ENCODE data around the gene LRRC8B. TPM values are rescaled to one million over a fixed set of nuclear protein-coding genes. Genes with fewer than 3 reads are reported as not detected.

The LRRC8B gene
- total RNA-seq, 2 donors from 2014 or later: 12.1 to 24.0 TPM

DNA sequence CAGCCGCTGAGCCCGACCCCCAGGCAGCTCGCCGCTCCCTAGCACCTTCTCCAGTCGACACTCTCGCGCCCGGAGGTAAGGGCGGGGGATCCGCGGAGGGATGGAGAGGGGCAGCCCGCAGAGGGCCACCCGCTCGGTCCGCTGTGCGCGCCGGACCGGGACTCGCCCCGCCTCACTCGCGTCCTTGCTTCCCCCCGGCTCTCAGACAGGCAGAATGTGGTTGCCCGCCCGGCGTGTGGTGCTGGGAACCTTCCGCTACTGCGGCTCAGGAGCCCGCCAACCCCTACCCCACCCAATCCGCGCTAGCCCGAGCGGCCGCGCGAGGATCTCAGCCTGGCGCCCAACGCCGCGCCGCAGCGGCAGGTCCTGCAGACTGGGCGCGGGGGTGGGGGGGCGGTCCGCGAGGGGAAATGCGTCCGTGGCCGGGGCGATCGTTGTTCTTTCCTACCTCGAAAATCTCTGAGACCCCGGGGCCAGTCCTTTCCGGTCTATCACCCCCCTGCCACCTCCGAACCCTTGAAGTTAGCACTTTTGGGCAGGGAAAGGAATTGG is 108.7 kb downstream of the LRRC8B start:
- no peaks in the 10 kb centered on the region for H3K9me3 ChIP-seq (ENCODE audit: control insufficient read depth, low read length, poor library complexity, severe bottlenecking)
- H3K4me1 Mint-ChIP-seq: peaks cover 58% of the 10 kb centered on the region
- peak; percentile 53 to 56 (median 55) for DNase-seq
- peak overlapping the region; percentile 96 for H3K4me3 Mint-ChIP-seq
- no peaks in the 10 kb centered on the region for H3K27me3 Mint-ChIP-seq
- ATAC-seq: peak; percentile 45
- H3K36me3 Mint-ChIP-seq (ENCODE audit: low read depth): peaks cover 4% of the 10 kb centered on the region
- H3K27ac Mint-ChIP-seq: peak overlapping the region; percentile 93

DNA sequence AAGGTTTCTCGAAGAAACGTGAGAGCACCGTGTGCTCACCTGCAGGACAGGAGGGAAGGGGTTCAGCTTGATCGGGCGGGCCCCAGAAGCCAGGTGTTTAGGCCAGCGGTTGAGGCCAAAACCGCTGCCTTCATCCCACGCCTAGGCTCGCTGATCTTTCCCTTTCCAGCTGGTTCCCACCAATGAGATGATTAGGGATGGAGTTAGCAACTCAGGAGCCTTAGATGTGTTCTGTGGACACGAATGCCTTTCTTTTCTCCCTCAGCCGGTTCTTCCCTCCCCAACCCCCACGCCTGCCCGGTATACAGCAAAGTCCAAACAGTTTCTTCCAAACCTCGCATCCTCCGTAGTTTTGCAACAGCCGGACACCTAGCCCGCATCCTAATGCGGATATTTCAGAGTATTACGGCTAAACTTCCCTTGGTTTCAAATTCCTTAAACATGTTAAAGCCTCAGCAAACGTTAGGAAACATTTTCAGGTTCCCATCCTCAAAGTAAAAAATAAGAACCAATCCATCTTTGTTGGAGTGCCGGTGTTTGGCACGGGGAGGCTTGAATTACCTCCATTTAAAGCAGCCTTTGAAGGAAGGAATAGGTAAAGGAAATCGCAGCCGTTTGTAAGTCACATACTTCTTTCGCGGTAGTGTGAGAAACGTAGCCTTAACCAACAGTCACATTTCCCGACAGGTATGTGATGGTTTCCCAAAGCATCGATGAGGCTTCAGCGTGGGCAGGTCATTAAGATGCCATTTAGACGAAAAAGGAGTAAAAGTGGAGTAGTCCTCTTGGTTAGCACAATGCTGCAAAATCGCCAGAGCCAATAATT is 109.4 kb downstream of the LRRC8B start:
- Mint-ChIP-seq H3K27ac (peak overlapping the region; percentile 93), H3K36me3 (ENCODE audit: low read depth) (peaks cover 4% of the 10 kb centered on the region), H3K4me3 (peak overlapping the region; percentile 96), H3K4me1 (peaks cover 55% of the 10 kb centered on the region), H3K27me3 (no peaks in the 10 kb centered on the region)
- DNase-seq (no peak), ATAC-seq (no peak)
- no peaks in the 10 kb centered on the region for H3K9me3 ChIP-seq (ENCODE audit: control insufficient read depth, low read length, poor library complexity, severe bottlenecking)

DNA sequence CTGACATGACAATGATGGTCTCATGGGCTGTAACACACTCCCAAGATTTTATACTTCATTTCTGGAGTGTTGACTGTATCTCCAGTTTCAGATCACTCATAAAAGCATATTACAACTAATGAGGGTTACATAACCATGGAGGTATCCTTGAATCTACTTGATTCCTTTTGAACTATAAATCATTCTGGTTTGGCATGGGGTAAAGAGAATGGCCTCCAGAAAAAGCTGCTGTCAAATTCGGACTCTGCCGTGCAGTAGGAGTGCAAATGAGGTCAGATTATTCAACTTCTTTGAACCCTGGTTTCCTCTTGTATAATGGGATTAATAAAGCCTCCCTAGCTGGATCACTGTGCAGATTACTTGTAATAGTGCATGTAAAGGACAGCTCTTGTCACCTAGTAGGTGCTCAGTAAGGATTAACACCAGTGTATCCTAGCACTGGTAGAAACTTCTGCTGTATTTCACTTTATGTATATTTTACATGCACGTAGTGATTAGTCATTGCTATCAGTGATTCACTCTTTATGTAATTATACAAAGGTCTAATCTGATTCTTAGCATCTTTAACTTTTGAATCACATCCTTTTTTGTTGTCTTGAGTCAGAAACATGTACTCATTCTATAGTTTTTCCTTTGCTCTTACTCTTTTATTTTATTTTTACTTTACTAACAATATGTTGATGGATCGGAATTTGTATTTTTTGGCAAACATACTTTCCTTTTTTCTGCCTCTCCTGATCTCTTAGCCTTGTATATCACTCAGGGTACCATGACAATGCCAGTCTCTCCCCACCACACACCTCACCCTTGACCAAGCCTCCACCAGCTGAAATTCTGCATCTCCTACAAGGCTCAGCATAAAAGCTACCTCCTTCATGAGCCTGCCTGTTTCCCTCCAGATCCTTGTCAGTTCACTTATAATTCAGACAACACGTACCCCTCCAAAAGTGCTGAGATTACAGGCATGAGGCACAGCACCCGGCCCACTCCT is 111.5 kb downstream of the LRRC8B start:
- no peaks in the 10 kb centered on the region for H3K9me3 ChIP-seq (ENCODE audit: control insufficient read depth, low read length, poor library complexity, severe bottlenecking)
- H3K4me1 Mint-ChIP-seq: peaks cover 53% of the 10 kb centered on the region
- peaks cover 4% of the 10 kb centered on the region for H3K36me3 Mint-ChIP-seq (ENCODE audit: low read depth)
- H3K27me3 Mint-ChIP-seq: no peaks in the 10 kb centered on the region
- peak overlapping the region; percentile 83 for H3K4me3 Mint-ChIP-seq
- no peak for DNase-seq
- no peak for ATAC-seq
- peak overlapping the region; percentile 93 for H3K27ac Mint-ChIP-seq

DNA sequence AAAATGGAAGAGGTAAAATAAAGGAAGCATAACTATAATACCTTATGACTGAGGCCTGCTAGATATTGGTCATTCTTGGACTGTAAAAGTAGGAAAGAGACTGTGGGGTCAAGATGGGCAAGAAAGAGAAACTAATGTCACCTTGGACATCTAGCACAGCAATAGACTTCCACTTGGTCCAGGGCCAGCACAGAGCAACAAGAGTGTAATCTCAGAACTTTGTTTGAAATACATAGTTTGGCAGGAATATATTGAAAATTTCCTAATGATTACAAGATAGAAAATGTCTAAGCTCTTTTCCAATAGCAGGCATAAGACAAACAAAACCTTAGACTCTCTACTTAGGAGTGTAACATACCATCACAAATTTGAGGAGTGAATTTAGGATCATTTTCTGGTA is 112.9 kb downstream of the LRRC8B start:
- no peaks in the 10 kb centered on the region for H3K27me3 Mint-ChIP-seq
- ATAC-seq (no peak), DNase-seq (no peak)
- H3K36me3 Mint-ChIP-seq (ENCODE audit: low read depth): peaks cover 4% of the 10 kb centered on the region
- peaks cover 55% of the 10 kb centered on the region for H3K4me1 Mint-ChIP-seq
- peak overlapping the region; percentile 69 for H3K4me3 Mint-ChIP-seq
- no peaks in the 10 kb centered on the region for H3K9me3 ChIP-seq (ENCODE audit: control insufficient read depth, low read length, poor library complexity, severe bottlenecking)
- H3K27ac Mint-ChIP-seq: peak overlapping the region; percentile 93

DNA sequence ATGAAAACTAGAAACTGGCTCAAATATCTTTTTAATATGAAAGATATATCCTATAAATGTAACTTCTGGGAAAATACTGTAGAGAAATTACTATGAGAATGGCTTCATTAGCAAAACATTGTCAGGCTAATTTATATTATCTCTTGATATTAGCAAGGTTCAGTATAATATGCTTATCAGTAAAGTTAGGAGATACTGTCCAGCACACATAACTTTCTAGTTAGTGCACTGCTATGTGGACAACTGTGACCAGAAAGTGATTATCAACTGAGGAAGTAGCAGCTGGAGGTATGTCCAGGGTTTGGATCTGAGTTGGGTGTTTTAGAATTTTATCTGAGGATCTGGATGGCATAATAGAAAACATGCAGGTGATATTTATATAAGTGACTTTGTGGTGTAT is 115.8 kb downstream of the LRRC8B start:
- H3K4me3 Mint-ChIP-seq: peak overlapping the region; percentile 52
- peaks cover 58% of the 10 kb centered on the region for H3K4me1 Mint-ChIP-seq
- H3K27ac Mint-ChIP-seq: peak overlapping the region; percentile 75
- no peak for ATAC-seq
- no peaks in the 10 kb centered on the region for H3K27me3 Mint-ChIP-seq
- peaks cover 6% of the 10 kb centered on the region for H3K36me3 Mint-ChIP-seq (ENCODE audit: low read depth)
- DNase-seq: no peak
- H3K9me3 ChIP-seq (ENCODE audit: control insufficient read depth, low read length, poor library complexity, severe bottlenecking): no peaks in the 10 kb centered on the region

DNA sequence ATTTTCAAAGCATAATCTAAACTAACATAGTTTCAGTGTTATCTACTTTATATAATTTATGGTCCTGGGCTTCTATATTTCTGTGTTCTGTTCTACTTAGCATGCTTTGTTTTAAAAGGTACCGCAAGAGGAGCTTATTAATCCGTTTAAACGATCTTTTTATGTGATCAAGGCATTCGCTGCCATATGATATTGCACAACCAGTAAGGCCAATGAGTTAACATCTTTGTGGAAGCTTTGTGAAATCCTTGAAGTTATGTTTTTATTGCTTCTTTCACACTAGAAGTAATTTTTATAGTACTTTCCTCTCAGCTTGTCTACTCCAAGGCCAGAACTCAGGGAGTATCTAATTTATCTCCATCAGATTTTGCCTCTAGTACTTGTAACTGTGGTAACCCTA is 117.2 kb downstream of the LRRC8B start:
- H3K4me1 Mint-ChIP-seq: peaks cover 47% of the 10 kb centered on the region
- no peaks in the 10 kb centered on the region for H3K9me3 ChIP-seq (ENCODE audit: control insufficient read depth, low read length, poor library complexity, severe bottlenecking)
- no peaks in the 10 kb centered on the region for H3K27me3 Mint-ChIP-seq
- no peak for ATAC-seq
- H3K36me3 Mint-ChIP-seq (ENCODE audit: low read depth): peaks cover 6% of the 10 kb centered on the region
- DNase-seq: no peak
- peak overlapping the region; percentile 0 for H3K27ac Mint-ChIP-seq
- H3K4me3 Mint-ChIP-seq: no peak overlapping the region

DNA sequence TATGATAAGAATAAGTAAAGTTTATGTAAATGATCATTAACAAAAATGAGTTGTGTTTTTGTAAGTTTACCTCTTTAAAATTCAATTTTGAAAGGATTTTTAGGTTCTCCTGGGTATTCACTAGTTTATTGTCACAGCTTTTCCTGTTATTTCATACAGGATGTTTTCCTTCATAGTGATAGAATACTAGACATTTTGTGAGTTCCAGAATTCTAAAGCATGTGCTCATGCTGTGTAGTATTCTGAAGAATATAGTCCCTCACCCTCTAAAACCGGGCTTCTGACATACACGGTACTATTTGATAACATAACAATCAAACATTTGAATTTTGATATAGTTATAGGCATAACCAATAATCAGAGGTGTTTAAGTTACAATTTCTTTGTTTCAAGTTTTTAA is 118.9 kb downstream of the LRRC8B start:
- Mint-ChIP-seq H3K27ac (peak overlapping the region; percentile 0), H3K27me3 (no peaks in the 10 kb centered on the region), H3K36me3 (ENCODE audit: low read depth) (peaks cover 3% of the 10 kb centered on the region), H3K4me3 (no peak overlapping the region), H3K4me1 (peaks cover 35% of the 10 kb centered on the region)
- no peaks in the 10 kb centered on the region for H3K9me3 ChIP-seq (ENCODE audit: control insufficient read depth, low read length, poor library complexity, severe bottlenecking)
- no peak for ATAC-seq
- DNase-seq: no peak

DNA sequence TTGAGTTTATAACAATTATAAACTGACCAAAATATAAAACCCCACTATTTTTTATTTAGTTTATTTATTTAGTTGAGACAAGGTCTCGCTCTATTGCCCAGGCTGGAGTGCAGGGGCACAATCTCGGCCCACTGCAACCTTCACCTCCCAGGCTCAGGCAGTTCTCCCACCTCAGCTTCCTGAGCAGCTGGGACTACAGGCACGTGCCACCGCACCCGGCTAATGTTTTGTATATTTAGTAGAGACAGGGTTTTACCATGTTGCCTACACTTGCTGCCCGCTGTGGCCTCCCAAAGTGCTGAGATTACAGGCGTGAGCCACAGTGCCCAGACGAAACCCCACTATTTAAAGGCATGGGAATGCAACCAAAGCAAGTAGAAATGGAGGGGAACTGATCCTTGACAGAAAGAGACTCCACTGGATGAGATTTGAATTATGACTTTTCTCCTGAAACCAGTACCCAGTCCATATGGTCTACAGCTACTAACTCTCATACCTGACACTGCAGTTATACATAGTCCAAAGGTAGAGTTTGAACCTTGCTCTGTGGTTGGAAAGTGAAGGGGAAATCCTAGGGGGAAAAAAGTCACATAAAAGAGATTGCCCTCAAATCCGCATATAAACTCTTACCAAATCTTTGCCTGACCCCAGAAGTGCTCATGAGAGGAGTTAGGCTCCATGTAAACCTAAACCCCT is 119.6 kb downstream of the LRRC8B start:
- H3K36me3 Mint-ChIP-seq (ENCODE audit: low read depth): peaks cover 3% of the 10 kb centered on the region
- peaks cover 35% of the 10 kb centered on the region for H3K4me1 Mint-ChIP-seq
- no peak for ATAC-seq
- no peak for DNase-seq
- no peaks in the 10 kb centered on the region for H3K9me3 ChIP-seq (ENCODE audit: control insufficient read depth, low read length, poor library complexity, severe bottlenecking)
- no peak overlapping the region for H3K4me3 Mint-ChIP-seq
- H3K27me3 Mint-ChIP-seq: no peaks in the 10 kb centered on the region
- peak overlapping the region; percentile 0 for H3K27ac Mint-ChIP-seq

DNA sequence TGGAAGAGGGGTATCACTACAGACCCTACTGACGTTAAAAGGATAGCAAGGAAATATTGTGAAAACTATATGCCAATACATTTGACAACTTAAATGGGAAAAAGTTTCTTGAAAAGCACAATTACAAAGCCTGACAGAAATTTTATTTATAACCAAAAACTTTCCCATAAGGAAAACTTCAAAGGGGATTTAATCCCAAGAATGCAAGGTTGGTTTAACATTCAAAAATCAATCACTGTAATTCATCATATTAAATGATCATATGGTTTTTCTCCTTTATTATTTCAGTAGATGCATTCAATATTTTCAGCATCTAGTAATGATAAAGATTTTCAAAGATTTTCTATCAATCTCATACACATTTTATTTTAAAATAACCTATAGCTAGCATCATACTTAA is 121.6 kb downstream of the LRRC8B start:
- peaks cover 3% of the 10 kb centered on the region for H3K36me3 Mint-ChIP-seq (ENCODE audit: low read depth)
- H3K4me1 Mint-ChIP-seq: peaks cover 36% of the 10 kb centered on the region
- ATAC-seq (no peak), DNase-seq (no peak)
- H3K9me3 ChIP-seq (ENCODE audit: control insufficient read depth, low read length, poor library complexity, severe bottlenecking): no peaks in the 10 kb centered on the region
- H3K27ac Mint-ChIP-seq: peak overlapping the region; percentile 30
- H3K27me3 Mint-ChIP-seq: no peaks in the 10 kb centered on the region
- H3K4me3 Mint-ChIP-seq: no peak overlapping the region

Other genes with a start within 250 kb of the LRRC8B start
- gene GBP6, start 160.8 kb upstream of the LRRC8B start, total RNA-seq: under 1 TPM; 0.17 to 0.23 TPM
- gene LRRC8C, start 108.3 kb downstream of the LRRC8B start, total RNA-seq: 10 to 100 TPM; 46.0 to 52.4 TPM

Data from T-helper 17 cell (primary cell).